Activated gamma-delta T cell (primary cell): ENCODE results near the gene IQGAP3.

ENCODE experiments used
- DNase-seq: peaks from one replicate; lab custom pipeline; 2025; lab: John Stamatoyannopoulos, UW

Gene IQGAP3

DNA sequence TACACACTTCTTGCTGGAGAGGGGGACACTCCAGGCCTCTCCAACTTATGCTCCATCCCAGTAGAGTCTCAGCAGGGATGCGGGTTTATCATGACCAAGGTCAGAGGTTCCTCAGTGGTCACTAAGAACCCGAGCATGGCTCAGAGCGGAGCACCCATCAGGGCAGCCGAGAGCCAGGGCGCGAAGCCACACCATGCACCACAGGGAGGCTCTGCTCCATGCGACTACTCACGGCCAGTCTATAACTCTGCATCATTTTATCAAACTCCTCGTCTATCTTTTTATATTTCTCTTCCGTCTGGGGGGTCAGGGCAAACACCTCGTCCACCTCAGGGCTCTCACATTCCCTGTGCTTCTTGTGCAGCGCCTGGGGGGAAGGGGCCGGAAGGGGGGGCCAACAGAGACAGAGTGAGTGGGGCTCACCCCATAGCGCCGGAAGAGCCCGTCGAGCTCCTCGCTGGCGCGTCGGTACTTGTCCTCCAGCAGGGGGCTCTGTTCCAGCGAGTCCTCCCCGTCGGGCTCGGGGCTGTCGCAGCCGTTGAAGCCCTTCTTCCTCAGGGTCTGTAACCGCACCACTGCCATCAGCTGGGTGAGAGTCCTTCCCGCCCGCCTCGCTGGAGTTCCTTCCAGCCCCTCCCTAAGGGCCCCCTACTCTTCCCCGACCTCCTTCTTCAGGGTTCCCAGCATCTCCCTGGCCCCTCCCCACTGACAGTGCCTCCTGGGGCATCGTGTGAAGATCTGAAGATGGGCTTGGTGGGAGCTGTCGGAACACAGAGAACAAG lies 91.8 kb downstream of the IQGAP3 start:
- DNase-seq, result peak; percentile 54

DNA sequence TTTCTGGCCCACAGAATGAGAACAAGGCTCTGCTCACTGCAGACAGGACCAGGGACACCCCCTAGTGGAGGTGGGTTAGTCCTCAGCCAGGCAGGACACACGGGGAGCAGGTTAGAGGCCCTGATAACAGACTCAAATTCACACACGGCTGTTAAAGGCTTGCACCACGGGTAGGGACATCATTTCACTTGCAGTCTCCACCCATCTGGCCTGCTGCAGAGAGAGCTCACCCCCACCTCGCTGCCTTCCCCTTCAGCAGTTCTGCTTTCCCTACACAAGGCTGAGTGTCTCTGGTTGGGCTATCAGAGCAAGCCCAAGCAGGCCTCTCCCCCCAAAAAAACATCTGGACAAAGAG lies 92.4 kb downstream of the IQGAP3 start:
- no peak for DNase-seq

DNA sequence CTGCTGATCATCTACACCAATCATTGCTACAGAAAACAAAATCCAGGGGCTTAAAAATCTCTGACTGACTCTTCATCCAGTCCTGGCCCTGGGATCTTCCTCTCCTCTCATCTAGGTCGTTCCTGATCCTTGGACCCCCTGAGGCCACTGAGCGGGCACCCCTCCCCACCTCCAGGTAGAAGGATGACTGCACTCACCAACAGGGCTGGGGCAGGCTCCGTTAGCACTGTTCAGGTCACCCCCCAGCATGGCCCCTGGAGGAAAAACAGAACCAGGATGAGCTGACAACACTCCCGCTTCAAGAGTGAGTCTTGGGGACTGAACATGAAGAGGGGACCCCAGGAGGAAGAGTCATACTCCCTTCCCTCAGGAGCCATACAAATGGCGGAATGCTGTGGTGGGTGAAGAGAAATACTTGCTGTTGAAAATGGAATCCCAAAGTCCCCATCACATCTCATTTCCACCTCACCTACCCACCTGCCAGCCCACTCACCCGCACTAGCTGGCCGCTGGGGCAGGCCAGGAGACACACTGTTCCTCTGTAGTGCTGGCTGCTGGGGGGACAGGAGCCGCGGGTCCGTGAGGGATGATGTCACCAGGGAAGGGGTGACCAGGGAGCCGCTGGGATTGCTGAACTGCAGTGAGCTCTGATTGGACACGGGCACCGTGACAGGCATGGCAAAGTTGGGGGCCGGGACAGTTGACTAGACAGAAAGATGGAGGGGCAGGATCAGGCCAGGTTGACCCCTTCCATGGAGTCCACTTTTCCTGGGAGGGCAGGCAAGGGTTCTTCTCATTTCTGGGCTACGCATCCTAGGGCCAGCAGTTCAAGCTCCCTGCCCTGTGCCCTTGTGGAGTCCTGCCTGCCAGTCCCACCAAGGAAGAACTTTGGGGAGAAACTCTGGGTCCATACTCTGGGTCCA lies 93.0 kb downstream of the IQGAP3 start:
- no peak for DNase-seq

DNA sequence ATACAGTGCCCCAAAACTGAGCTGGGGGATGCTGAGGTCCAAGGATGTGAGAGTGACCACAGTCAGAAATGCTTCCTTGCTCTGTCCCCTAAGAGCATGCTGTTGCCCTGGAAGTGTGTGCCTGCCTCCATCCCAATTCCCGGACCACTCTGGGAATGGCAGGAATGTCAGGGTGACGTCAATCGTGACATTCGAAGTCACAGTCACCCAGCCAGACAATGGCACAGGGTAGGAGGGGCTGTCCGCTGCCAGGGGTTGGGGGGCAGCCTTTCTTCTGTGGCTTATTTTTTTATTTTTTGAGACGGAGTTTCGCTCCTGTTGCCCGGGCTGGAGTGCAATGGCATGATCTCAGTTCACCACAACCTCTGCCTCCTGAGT lies 94.1 kb downstream of the IQGAP3 start:
- no peak for DNase-seq

DNA sequence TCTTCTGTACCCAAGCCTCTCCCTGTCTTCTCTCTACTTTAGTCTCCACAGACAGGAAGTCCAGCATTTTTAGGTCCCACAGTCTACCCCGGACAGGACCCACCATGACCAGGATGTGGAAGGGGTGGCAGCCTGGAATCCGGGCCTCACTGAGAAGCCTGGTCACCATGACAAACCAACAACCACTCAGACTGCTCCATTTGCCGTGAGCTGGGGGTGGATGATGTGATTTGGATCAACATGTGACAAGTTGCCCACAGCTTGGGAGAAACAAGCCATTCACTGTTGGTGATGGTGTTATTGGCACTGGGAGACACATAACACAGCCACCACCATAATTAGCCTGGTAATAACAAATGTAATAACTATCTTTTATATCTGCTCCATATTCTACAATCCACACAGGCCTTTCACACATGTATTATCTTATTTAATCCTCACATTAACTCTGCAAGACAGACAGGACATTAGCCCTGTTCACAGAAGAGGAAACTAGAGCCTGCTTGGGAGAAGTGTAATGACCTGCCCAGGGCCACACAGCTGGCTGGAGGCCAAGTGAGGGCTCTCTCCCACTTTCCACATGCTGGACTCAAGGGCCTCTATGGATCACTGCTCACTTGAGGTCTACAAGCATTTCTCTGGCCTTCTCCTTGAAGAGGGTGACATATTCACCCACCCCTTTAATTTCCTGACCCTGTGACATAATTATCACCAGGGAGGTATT lies 94.7 kb downstream of the IQGAP3 start:
- no peak for DNase-seq

DNA sequence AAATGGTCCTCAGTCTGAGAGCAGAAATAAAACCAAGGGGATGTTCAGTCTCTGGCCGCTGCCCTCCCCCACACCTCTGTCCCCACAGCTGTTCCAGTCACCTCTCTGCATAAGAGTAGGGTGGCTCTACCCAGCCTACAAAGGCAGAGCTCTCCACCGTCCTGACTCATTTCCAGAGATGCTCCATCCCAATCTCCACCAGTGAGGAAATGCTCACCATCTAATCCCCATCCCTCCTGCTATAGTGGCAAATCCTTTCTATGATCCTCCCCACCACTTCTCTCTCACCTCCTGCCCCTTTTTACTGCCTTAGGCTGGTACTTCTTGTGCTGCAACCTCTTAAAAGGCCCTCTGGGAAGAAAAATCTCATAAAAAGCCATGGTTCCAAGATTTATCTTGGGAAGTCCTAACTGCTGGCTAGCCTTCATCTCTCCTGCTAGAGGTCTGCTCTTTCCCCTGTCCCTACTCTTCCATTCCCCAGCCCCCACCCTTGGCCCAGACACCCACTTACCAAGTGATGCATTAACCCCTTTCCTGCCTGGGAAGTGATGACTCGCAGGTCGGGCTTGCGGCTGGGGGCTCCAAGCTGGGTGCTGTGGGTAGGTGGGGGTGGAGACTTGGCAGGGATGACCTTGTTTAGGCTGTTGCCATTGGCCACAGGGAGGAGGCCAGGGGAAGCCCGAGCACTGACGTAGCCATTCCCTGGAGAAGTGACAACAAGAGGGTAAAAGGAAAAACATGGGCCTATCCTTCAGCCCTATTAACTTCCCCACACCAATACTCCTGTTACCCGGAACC lies 95.7 kb downstream of the IQGAP3 start:
- no peak for DNase-seq

DNA sequence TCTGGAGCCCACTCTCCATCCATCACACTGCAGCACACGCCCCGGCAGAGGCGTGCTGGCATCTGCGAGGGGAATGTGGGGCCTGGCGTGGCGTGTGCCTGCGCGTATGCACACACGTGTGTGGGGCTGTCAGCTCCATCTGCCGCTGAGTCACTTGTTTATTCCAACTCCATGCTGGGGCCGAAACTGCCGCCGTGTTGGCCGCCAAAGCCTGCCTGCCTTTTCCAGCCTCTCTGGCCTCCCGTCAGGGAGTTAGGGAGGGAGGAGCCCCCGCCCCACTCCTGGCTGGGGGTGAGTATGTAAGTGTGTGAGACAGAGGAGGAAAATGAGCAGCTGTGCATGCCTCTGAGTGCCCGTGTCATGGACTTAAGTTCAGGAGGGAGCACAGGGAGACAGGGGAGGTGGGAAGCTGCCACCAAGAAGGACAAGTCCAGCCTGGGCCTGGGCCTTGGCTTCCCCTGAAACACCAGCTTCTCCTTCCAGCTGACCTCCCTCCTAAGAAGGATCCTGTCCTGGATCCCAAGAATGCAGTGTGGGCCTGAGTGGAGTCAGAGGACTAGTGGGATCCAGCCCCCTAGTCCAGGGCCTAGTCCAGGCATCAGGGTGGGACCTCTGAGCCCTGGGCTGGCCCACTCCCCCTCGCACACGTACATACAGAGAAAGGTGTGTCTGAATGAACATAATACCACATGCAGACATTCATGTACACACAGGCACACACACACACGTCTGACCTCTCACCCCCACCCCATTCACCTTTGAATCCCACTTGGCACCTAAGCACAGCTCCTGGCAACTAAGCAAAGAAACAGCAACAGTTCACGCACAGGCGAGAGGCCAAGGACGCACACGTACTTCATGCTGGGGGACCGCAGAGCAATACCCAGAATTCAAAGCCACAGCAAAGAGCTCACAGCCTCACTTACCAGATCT lies 96.5 kb downstream of the IQGAP3 start:
- no peak for DNase-seq
